ENCODE measurements around the gene MICA. TPM values are rescaled to one million over a fixed set of nuclear protein-coding genes. Genes with fewer than 3 reads are reported as not detected.

Gene MICA
- total RNA-seq, 4 donors from 2014 or later, result 15.9 to 28.3 (median 23.7) TPM

DNA sequence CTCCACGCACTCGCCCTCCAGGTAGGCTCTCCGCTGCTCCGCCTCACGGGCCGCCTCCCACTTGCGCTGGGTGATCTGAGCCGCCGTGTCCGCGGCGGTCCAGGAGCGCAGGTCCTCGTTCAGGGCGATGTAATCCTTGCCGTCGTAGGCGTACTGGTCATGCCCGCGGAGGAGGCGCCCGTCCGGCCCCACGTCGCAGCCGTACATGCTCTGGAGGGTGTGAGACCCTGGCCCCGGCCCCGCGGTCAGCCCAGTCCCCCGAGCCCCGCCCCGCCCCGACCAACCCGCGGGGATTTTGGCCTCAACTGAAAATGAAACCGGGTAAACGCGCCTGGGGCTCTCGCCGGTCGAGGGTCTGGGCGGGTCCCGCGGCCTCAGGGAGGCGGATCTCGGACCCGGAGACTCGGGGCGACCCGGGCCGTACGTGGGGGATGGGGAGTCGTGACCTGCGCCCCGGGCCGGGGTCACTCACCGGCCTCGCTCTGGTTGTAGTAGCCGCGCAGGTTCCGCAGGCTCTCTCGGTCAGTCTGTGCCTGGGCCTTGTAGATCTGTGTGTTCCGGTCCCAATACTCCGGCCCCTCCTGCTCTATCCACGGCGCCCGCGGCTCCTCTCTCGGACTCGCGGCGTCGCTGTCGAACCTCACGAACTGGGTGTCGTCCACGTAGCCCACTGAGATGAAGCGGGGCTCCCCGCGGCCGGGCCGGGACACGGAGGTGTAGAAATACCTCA, 47.0 kb upstream of the MICA start:
- H3K27ac ChIP-seq, result peak overlapping the region in 3 of 4 donors; percentile 87 to 98 (median 91)
- H3K4me1 ChIP-seq, result peaks cover 0 to 15% (median 0%) of the 10 kb centered on the region in 4 donors
- 2% methylated on average over 26 to 64 of the region's 83 CpGs for WGBS, 2 donors
- TF ChIP-seq EP300 (IDR thresholded peaks at IDR 0.05), result peak in 1 of 2 donors; percentile 19
- no peak for TF ChIP-seq POLR2A (IDR thresholded peaks at IDR 0.05)
- peak overlapping the region; percentile 47 to 90 (median 70) for H3K4me3 ChIP-seq
- peaks cover 0 to 18% (median 8%) of the 10 kb centered on the region in 3 donors for H3K36me3 ChIP-seq
- no peaks in the 10 kb centered on the region for H3K9me3 ChIP-seq
- DNase-seq (ENCODE audit: low spot score in 2 of 2), result peak in 1 of 2 donors; percentile 24
- H3K27me3 ChIP-seq, result no peaks in the 10 kb centered on the region

DNA sequence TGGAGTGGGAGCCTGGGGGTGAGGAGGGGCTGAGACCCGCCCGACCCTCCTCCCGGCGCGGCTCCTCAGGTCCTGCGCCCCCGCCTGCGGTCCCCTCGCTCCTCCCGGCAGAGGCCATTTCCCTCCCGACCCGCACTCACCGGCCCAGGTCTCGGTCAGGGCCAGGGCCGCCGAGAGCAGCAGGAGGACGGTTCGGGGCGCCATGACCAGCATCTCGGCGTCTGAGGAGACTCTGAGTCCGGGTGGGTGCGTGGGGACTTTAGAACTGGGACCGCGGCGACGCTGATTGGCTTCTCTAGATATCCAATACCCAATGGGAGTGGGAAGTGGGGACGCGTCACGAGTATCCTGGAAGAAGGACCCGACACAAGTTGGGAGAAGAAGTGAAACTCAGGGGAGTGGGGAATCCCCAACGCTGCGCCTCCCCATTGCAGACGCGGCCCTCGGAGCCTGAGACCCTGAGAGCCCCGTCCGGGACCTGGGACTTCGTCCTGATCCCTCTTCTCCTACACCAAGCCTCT, 46.4 kb upstream of the MICA start, which contains the start of gene HLA-B:
Gene HLA-B (minus strand): TSS at position 234 of the 521 bp plus-strand sequence. CDS start 21 bp downstream, at position 213.
- DNase-seq (ENCODE audit: low spot score in 2 of 2), result peak; percentile 68 to 81
- 0% methylated on average over 12 to 30 of the region's 39 CpGs for WGBS, 2 donors
- TF ChIP-seq EP300 (IDR thresholded peaks at IDR 0.05) (no peak), POLR2A (IDR thresholded peaks at IDR 0.05) (peak in 1 of 2 donors; percentile 73)
- TF ChIP-seq, protein P1, sequence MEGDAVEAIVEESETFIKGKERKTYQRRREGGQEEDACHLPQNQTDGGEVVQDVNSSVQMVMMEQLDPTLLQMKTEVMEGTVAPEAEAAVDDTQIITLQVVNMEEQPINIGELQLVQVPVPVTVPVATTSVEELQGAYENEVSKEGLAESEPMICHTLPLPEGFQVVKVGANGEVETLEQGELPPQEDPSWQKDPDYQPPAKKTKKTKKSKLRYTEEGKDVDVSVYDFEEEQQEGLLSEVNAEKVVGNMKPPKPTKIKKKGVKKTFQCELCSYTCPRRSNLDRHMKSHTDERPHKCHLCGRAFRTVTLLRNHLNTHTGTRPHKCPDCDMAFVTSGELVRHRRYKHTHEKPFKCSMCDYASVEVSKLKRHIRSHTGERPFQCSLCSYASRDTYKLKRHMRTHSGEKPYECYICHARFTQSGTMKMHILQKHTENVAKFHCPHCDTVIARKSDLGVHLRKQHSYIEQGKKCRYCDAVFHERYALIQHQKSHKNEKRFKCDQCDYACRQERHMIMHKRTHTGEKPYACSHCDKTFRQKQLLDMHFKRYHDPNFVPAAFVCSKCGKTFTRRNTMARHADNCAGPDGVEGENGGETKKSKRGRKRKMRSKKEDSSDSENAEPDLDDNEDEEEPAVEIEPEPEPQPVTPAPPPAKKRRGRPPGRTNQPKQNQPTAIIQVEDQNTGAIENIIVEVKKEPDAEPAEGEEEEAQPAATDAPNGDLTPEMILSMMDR (IDR thresholded peaks at IDR 0.05), result no peak
- H3K27ac ChIP-seq, result peak within 1 kb of the TSS in 3 of 4 donors; percentile 87 to 98 (median 91)
- no peaks in the 10 kb centered on the region for H3K27me3 ChIP-seq
- peak within 1 kb of the TSS; percentile 47 to 90 (median 70) for H3K4me3 ChIP-seq
- H3K9me3 ChIP-seq, result no peaks in the 10 kb centered on the region
- peaks cover 0 to 15% (median 0%) of the 10 kb centered on the region in 4 donors for H3K4me1 ChIP-seq
- peaks cover 0 to 18% (median 8%) of the 10 kb centered on the region in 3 donors for H3K36me3 ChIP-seq

DNA sequence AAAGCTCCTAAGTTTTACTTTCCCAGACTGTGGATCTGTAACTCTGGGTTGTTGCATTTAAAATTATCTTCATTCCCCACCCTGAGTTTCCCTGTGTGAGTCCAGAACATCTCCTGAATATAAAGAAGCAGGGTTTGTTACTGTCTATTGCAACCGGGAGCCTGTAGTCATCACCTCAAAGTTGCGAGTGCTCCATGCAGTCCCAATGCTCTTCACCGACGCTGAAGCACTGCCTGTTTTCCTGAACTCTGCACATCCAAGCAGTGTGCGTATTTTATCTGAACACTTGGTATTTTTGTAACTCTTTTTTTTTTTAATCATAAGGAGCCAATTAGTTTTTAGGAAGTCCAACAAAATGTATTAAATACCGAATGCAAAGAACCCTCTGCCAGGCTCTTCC, 45.5 kb upstream of the MICA start:
- H3K36me3 ChIP-seq, result peaks cover 0 to 18% (median 8%) of the 10 kb centered on the region in 3 donors
- WGBS, 2 donors, result 28 to 29% methylated on average over 6 of the region's 6 CpGs
- peak overlapping the region in 2 of 4 donors; percentile 91 to 98 for H3K27ac ChIP-seq
- TF ChIP-seq EP300 (IDR thresholded peaks at IDR 0.05) (no peak), POLR2A (IDR thresholded peaks at IDR 0.05) (no peak)
- TF ChIP-seq, protein P1 (IDR thresholded peaks at IDR 0.05), result no peak
- H3K9me3 ChIP-seq, result no peaks in the 10 kb centered on the region
- DNase-seq (ENCODE audit: low spot score in 2 of 2), result no peak
- peaks cover 0 to 4% of the 10 kb centered on the region in 2 donors for H3K27me3 ChIP-seq
- H3K4me3 ChIP-seq, result peak overlapping the region in 1 of 4 donors; percentile 90
- peaks cover 0 to 15% (median 0%) of the 10 kb centered on the region in 4 donors for H3K4me1 ChIP-seq

DNA sequence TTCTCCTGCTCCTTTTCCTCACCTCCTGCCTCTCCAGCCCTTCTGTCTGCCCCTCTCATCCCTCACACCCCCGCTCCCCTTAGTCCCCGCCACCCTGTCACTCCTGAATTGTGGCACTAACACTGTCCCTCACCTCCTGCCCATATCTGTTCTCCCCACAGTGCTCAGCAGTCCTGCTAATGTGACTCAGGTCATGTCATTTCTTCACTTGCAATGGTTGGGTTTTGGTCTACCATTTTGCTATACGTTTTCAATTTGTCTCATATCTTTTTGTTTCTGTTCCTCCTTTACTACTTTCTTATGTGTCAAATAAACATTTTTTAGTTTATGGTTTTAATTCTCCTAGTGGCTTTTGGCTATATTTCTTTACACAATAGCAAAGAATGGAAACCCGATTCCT, 45.1 kb upstream of the MICA start:
- Histone ChIP-seq H3K4me1 (peaks cover 0 to 15% (median 0%) of the 10 kb centered on the region in 4 donors), H3K36me3 (peaks cover 0 to 15% (median 8%) of the 10 kb centered on the region in 3 donors), H3K27me3 (peaks cover 0 to 6% of the 10 kb centered on the region in 2 donors), H3K9me3 (no peaks in the 10 kb centered on the region), H3K4me3 (no peak overlapping the region), H3K27ac (peak overlapping the region in 1 of 4 donors; percentile 98)
- TF ChIP-seq, protein P1 (IDR thresholded peaks at IDR 0.05), result no peak
- no peak for TF ChIP-seq POLR2A (IDR thresholded peaks at IDR 0.05)
- TF ChIP-seq EP300 (IDR thresholded peaks at IDR 0.05), result no peak
- no peak for DNase-seq (ENCODE audit: low spot score in 2 of 2)
- 58 to 64% methylated on average over 4 of the region's 4 CpGs for WGBS, 2 donors

DNA sequence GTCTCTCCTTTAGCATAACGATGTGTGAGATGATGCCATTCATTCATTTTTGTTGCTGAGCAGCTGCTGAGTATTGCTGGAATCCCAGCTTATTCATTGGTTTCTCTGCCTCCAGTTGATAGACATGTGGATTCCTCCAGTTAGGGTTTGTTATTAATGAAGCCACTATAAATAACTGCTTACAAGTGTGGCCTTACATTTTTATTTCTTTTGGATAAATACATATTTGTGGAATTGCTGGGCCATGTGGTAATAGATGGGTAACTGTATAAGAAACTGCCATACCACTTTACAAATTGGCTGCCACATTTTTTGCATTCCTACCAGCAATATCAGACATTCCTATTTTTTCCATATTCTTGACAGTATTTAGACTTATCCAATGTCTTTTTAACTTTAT, 43.8 kb upstream of the MICA start:
- peaks cover 0 to 7% (median 6%) of the 10 kb centered on the region in 3 donors for H3K36me3 ChIP-seq
- peaks cover 0 to 11% of the 10 kb centered on the region in 2 donors for H3K27me3 ChIP-seq
- TF ChIP-seq EP300 (IDR thresholded peaks at IDR 0.05) (no peak), POLR2A (IDR thresholded peaks at IDR 0.05) (no peak)
- TF ChIP-seq, protein P1 (IDR thresholded peaks at IDR 0.05), result no peak
- H3K4me3 ChIP-seq, result no peak overlapping the region
- no peaks in the 10 kb centered on the region for H3K9me3 ChIP-seq
- H3K27ac ChIP-seq, result no peak overlapping the region
- DNase-seq (ENCODE audit: low spot score in 2 of 2), result no peak
- peaks cover 0 to 11% (median 0%) of the 10 kb centered on the region in 4 donors for H3K4me1 ChIP-seq
- WGBS, 2 donors, result 49 to 64% methylated on average over 1 of the region's 1 CpG

Data from tibial nerve (tissue), 4 donors.